Brain microvascular endothelial cell (primary cell): ENCODE data around the gene AHI1.

Experiments
- DNase-seq: peaks from one replicate; pipeline ENCODE4 v3.0.0-alpha.2; 2020
- H3K27ac ChIP-seq: fragments of 250-450 bp; sonication (Bioruptor Pico); 2 replicates; pipeline ENCODE4 v1.5.1; 2020; ENCODE audit warnings: mild to moderate bottlenecking, moderate library complexity
- H3K27me3 ChIP-seq: fragments of 250-450 bp; sonication (Bioruptor Pico); replicated peaks from 2 replicates; pipeline ENCODE4 v1.5.1; 2020; ENCODE audit warnings: mild to moderate bottlenecking
- H3K36me3 ChIP-seq: fragments of 250-450 bp; sonication (Bioruptor Pico); replicated peaks from 2 replicates; pipeline ENCODE4 v1.5.1; 2020; ENCODE audit warnings: mild to moderate bottlenecking
- H3K4me3 ChIP-seq: 2 replicates; pipeline ENCODE4 v1.5.1; 2011; ENCODE audit warnings: low read depth, mild to moderate bottlenecking, control low read depth, low read length, moderate library complexity
- CTCF ChIP-seq: IDR thresholded peaks from 2 replicates; pipeline ENCODE4 v1.5.1; 2011; ENCODE audit warnings: low read depth, mild to moderate bottlenecking, moderate library complexity, low read length, control low read depth, inconsistent platforms; ENCODE audit errors: missing control alignments
- in situ Hi-C: cut with HindIII; loops from 2 replicates; pipeline ENCODE4 v1.10.0; 2017; ENCODE audit warnings: low sequenced_read_pairs, low pct_ligation_motif_present

Gene AHI1

GRCh38 chr6:135271626-135272025 is 225.9 kb downstream of the AHI1 start:
- no peak for TF ChIP-seq CTCF
- no peak overlapping the region for H3K4me3 ChIP-seq
- in situ Hi-C loops = no loop called here

GRCh38 chr6:135270676-135271536 is 226.6 kb downstream of the AHI1 start:
- in situ Hi-C loops = no loop called here
- DNase-seq = no peak
- no peaks in the 10 kb centered on the region for H3K27me3 ChIP-seq
- H3K4me3 ChIP-seq = no peak overlapping the region
- TF ChIP-seq CTCF = no peak
- H3K36me3 ChIP-seq = no peaks in the 10 kb centered on the region
- H3K27ac ChIP-seq = no peak overlapping the region

More at GRCh38 chr6:135271626-135272025, 225.9 kb downstream of the AHI1 start:
- Histone ChIP-seq H3K36me3 (no peaks in the 10 kb centered on the region), H3K27ac (no peak overlapping the region), H3K27me3 (no peaks in the 10 kb centered on the region)
- DNase-seq = no peak

- H3K27ac ChIP-seq = no peak overlapping the region
- no peaks in the 10 kb centered on the region for H3K36me3 ChIP-seq
- H3K27me3 ChIP-seq = no peaks in the 10 kb centered on the region
- no peak for DNase-seq
- in situ Hi-C loops = no loop called here
- no peak for TF ChIP-seq CTCF
- no peak overlapping the region for H3K4me3 ChIP-seq
Measured at GRCh38 chr6:135269481-135269891, 228.1 kb downstream of the AHI1 start.

- in situ Hi-C loops = no loop called here
- DNase-seq = no peak
- H3K27me3 ChIP-seq = no peaks in the 10 kb centered on the region
- no peak overlapping the region for H3K4me3 ChIP-seq
- no peak for TF ChIP-seq CTCF
- no peak overlapping the region for H3K27ac ChIP-seq
- no peaks in the 10 kb centered on the region for H3K36me3 ChIP-seq
Measured at GRCh38 chr6:135268740-135269139, 228.8 kb downstream of the AHI1 start.

GRCh38 chr6:135268263-135268662 is 229.3 kb downstream of the AHI1 start:
- no peak overlapping the region for H3K4me3 ChIP-seq
- in situ Hi-C loops = no loop called here
- no peak for TF ChIP-seq CTCF
- no peaks in the 10 kb centered on the region for H3K27me3 ChIP-seq
- H3K36me3 ChIP-seq = no peaks in the 10 kb centered on the region
- H3K27ac ChIP-seq = no peak overlapping the region
- no peak for DNase-seq
